ENCODE data around the gene FAXC.

The FAXC gene

GRCh38 chr6:99331531-99331930 lies 17.9 kb downstream of the FAXC start:
- peak overlapping the region; percentile 4 for H2AFZ ChIP-seq (ENCODE audit: low read depth, low read length)
- peaks cover 24% of the 10 kb centered on the region for H3K4me1 ChIP-seq (ENCODE audit: insufficient read depth, low read length)
- no peaks in the 10 kb centered on the region for H3K9me3 ChIP-seq (ENCODE audit: low read length)
- no peaks in the 10 kb centered on the region for H3K27me3 ChIP-seq (ENCODE audit: insufficient read depth, low read length)
- H3K4me3 ChIP-seq (ENCODE audit: low read length), result no peak overlapping the region
- peaks cover 10% of the 10 kb centered on the region for H3K36me3 ChIP-seq (ENCODE audit: insufficient read depth, low read length)

- H3K4me1 ChIP-seq (ENCODE audit: insufficient read depth, low read length), result peaks cover 23% of the 10 kb centered on the region
- no peak overlapping the region for H2AFZ ChIP-seq (ENCODE audit: low read depth, low read length)
- H3K4me3 ChIP-seq (ENCODE audit: low read length), result no peak overlapping the region
- no peaks in the 10 kb centered on the region for H3K9me3 ChIP-seq (ENCODE audit: low read length)
- no peaks in the 10 kb centered on the region for H3K27me3 ChIP-seq (ENCODE audit: insufficient read depth, low read length)
- peaks cover 13% of the 10 kb centered on the region for H3K36me3 ChIP-seq (ENCODE audit: insufficient read depth, low read length)
Observed at GRCh38 chr6:99330159-99330558, 19.3 kb downstream of the FAXC start.

GRCh38 chr6:99324996-99325395 lies 24.5 kb downstream of the FAXC start:
- no peaks in the 10 kb centered on the region for H3K9me3 ChIP-seq (ENCODE audit: low read length)
- H2AFZ ChIP-seq (ENCODE audit: low read depth, low read length), result no peak overlapping the region
- no peak overlapping the region for H3K4me3 ChIP-seq (ENCODE audit: low read length)
- H3K36me3 ChIP-seq (ENCODE audit: insufficient read depth, low read length), result peaks cover 41% of the 10 kb centered on the region
- no peaks in the 10 kb centered on the region for H3K4me1 ChIP-seq (ENCODE audit: insufficient read depth, low read length)
- H3K27me3 ChIP-seq (ENCODE audit: insufficient read depth, low read length), result no peaks in the 10 kb centered on the region

GRCh38 chr6:99318566-99318965 lies 30.9 kb downstream of the FAXC start:
- Histone ChIP-seq H3K4me3 (ENCODE audit: low read length) (no peak overlapping the region), H3K36me3 (ENCODE audit: insufficient read depth, low read length) (peaks cover 27% of the 10 kb centered on the region), H3K4me1 (ENCODE audit: insufficient read depth, low read length) (no peaks in the 10 kb centered on the region), H3K9me3 (ENCODE audit: low read length) (no peaks in the 10 kb centered on the region), H3K27me3 (ENCODE audit: insufficient read depth, low read length) (no peaks in the 10 kb centered on the region), H2AFZ (ENCODE audit: low read depth, low read length) (no peak overlapping the region)

- peaks cover 2% of the 10 kb centered on the region for H3K4me1 ChIP-seq (ENCODE audit: insufficient read depth, low read length)
- no peaks in the 10 kb centered on the region for H3K9me3 ChIP-seq (ENCODE audit: low read length)
- H3K4me3 ChIP-seq (ENCODE audit: low read length), result no peak overlapping the region
- no peak overlapping the region for H2AFZ ChIP-seq (ENCODE audit: low read depth, low read length)
- H3K27me3 ChIP-seq (ENCODE audit: insufficient read depth, low read length), result no peaks in the 10 kb centered on the region
- H3K36me3 ChIP-seq (ENCODE audit: insufficient read depth, low read length), result no peaks in the 10 kb centered on the region
Observed at GRCh38 chr6:99312354-99312753, 37.1 kb downstream of the FAXC start.

- peaks cover 2% of the 10 kb centered on the region for H3K4me1 ChIP-seq (ENCODE audit: insufficient read depth, low read length)
- no peak overlapping the region for H2AFZ ChIP-seq (ENCODE audit: low read depth, low read length)
- H3K4me3 ChIP-seq (ENCODE audit: low read length), result no peak overlapping the region
- no peaks in the 10 kb centered on the region for H3K9me3 ChIP-seq (ENCODE audit: low read length)
- H3K27me3 ChIP-seq (ENCODE audit: insufficient read depth, low read length), result no peaks in the 10 kb centered on the region
- peaks cover 10% of the 10 kb centered on the region for H3K36me3 ChIP-seq (ENCODE audit: insufficient read depth, low read length)
Observed at GRCh38 chr6:99310553-99310952, 38.9 kb downstream of the FAXC start.

GRCh38 chr6:99309557-99309956 lies 39.9 kb downstream of the FAXC start:
- Histone ChIP-seq H3K27me3 (ENCODE audit: insufficient read depth, low read length) (no peaks in the 10 kb centered on the region), H3K4me3 (ENCODE audit: low read length) (no peak overlapping the region), H3K9me3 (ENCODE audit: low read length) (no peaks in the 10 kb centered on the region), H3K4me1 (ENCODE audit: insufficient read depth, low read length) (peaks cover 2% of the 10 kb centered on the region), H2AFZ (ENCODE audit: low read depth, low read length) (no peak overlapping the region), H3K36me3 (ENCODE audit: insufficient read depth, low read length) (peaks cover 10% of the 10 kb centered on the region)

GRCh38 chr6:99308788-99309187 lies 40.7 kb downstream of the FAXC start:
- Histone ChIP-seq H2AFZ (ENCODE audit: low read depth, low read length) (no peak overlapping the region), H3K4me3 (ENCODE audit: low read length) (no peak overlapping the region), H3K9me3 (ENCODE audit: low read length) (no peaks in the 10 kb centered on the region), H3K36me3 (ENCODE audit: insufficient read depth, low read length) (peaks cover 10% of the 10 kb centered on the region), H3K27me3 (ENCODE audit: insufficient read depth, low read length) (no peaks in the 10 kb centered on the region), H3K4me1 (ENCODE audit: insufficient read depth, low read length) (peaks cover 2% of the 10 kb centered on the region)

GRCh38 chr6:99307295-99307907 lies 42.1 kb downstream of the FAXC start:
- no peak overlapping the region for H3K4me3 ChIP-seq (ENCODE audit: low read length)

GRCh38 chr6:99306341-99306740 lies 43.1 kb downstream of the FAXC start:
- no peak overlapping the region for H3K4me3 ChIP-seq (ENCODE audit: low read length)
- H2AFZ ChIP-seq (ENCODE audit: low read depth, low read length), result no peak overlapping the region
- peaks cover 10% of the 10 kb centered on the region for H3K36me3 ChIP-seq (ENCODE audit: insufficient read depth, low read length)
- H3K27me3 ChIP-seq (ENCODE audit: insufficient read depth, low read length), result no peaks in the 10 kb centered on the region
- H3K4me1 ChIP-seq (ENCODE audit: insufficient read depth, low read length), result peaks cover 2% of the 10 kb centered on the region
- H3K9me3 ChIP-seq (ENCODE audit: low read length), result no peaks in the 10 kb centered on the region

More at GRCh38 chr6:99307295-99307907, 42.1 kb downstream of the FAXC start:
- H3K9me3 ChIP-seq (ENCODE audit: low read length), result no peaks in the 10 kb centered on the region
- no peaks in the 10 kb centered on the region for H3K27me3 ChIP-seq (ENCODE audit: insufficient read depth, low read length)
- H2AFZ ChIP-seq (ENCODE audit: low read depth, low read length), result no peak overlapping the region
- peaks cover 2% of the 10 kb centered on the region for H3K4me1 ChIP-seq (ENCODE audit: insufficient read depth, low read length)
- H3K36me3 ChIP-seq (ENCODE audit: insufficient read depth, low read length), result peaks cover 10% of the 10 kb centered on the region

- Histone ChIP-seq H3K36me3 (ENCODE audit: insufficient read depth, low read length) (peaks cover 17% of the 10 kb centered on the region), H3K4me3 (ENCODE audit: low read length) (no peak overlapping the region), H3K9me3 (ENCODE audit: low read length) (no peaks in the 10 kb centered on the region), H3K4me1 (ENCODE audit: insufficient read depth, low read length) (peaks cover 2% of the 10 kb centered on the region), H2AFZ (ENCODE audit: low read depth, low read length) (no peak overlapping the region), H3K27me3 (ENCODE audit: insufficient read depth, low read length) (no peaks in the 10 kb centered on the region)
Observed at GRCh38 chr6:99305021-99305554, 44.4 kb downstream of the FAXC start.

GRCh38 chr6:99297415-99297814 lies 52.1 kb downstream of the FAXC start:
- no peak overlapping the region for H2AFZ ChIP-seq (ENCODE audit: low read depth, low read length)
- no peaks in the 10 kb centered on the region for H3K9me3 ChIP-seq (ENCODE audit: low read length)
- no peaks in the 10 kb centered on the region for H3K27me3 ChIP-seq (ENCODE audit: insufficient read depth, low read length)
- peaks cover 12% of the 10 kb centered on the region for H3K36me3 ChIP-seq (ENCODE audit: insufficient read depth, low read length)
- no peaks in the 10 kb centered on the region for H3K4me1 ChIP-seq (ENCODE audit: insufficient read depth, low read length)
- H3K4me3 ChIP-seq (ENCODE audit: low read length), result no peak overlapping the region

- H3K4me3 ChIP-seq (ENCODE audit: low read length), result no peak overlapping the region
- H3K36me3 ChIP-seq (ENCODE audit: insufficient read depth, low read length), result peaks cover 12% of the 10 kb centered on the region
- H2AFZ ChIP-seq (ENCODE audit: low read depth, low read length), result no peak overlapping the region
- no peaks in the 10 kb centered on the region for H3K9me3 ChIP-seq (ENCODE audit: low read length)
- no peaks in the 10 kb centered on the region for H3K4me1 ChIP-seq (ENCODE audit: insufficient read depth, low read length)
- H3K27me3 ChIP-seq (ENCODE audit: insufficient read depth, low read length), result no peaks in the 10 kb centered on the region
Observed at GRCh38 chr6:99297006-99297405, 52.5 kb downstream of the FAXC start.

- Histone ChIP-seq H3K4me1 (ENCODE audit: insufficient read depth, low read length) (no peaks in the 10 kb centered on the region), H3K27me3 (ENCODE audit: insufficient read depth, low read length) (no peaks in the 10 kb centered on the region), H3K9me3 (ENCODE audit: low read length) (no peaks in the 10 kb centered on the region), H2AFZ (ENCODE audit: low read depth, low read length) (no peak overlapping the region), H3K36me3 (ENCODE audit: insufficient read depth, low read length) (peaks cover 17% of the 10 kb centered on the region), H3K4me3 (ENCODE audit: low read length) (no peak overlapping the region)
Observed at GRCh38 chr6:99296261-99296660, 53.2 kb downstream of the FAXC start.
